PC-3 (cell line): ENCODE measurements around the gene VAT1L. TPM values are rescaled to one million over a fixed set of nuclear protein-coding genes. Genes with fewer than 3 reads are reported as not detected.

Experiments
- ATAC-seq: fragments of 200-7000 bp; cut with Tn5 transposase; 2 replicates; pipeline ENCODE4 v1.9.1; 2020; ENCODE audit warnings: mild to moderate bottlenecking, moderate library complexity
- BruUV-seq: library from RNA; stranded (reverse); fragments of 400-500 nt; replicated peaks from 2 replicates; lab custom pipeline; 2021; lab: Mats Ljungman, UMichigan
- CTCF ChIA-PET: fragments of 300-600 bp; sonication (Branson Sonifier 250); formaldehyde crosslinking; loops from one replicate; lab custom pipeline; 2022; ENCODE audit warnings: antibody characterized with exemption; lab: Charles Lee
- POLR2A ChIA-PET: fragments of 300-600 bp; sonication (Branson Sonifier 250); formaldehyde crosslinking; loops from one replicate; lab custom pipeline; 2022; ENCODE audit warnings: antibody characterized with exemption; ENCODE audit not compliant: unreplicated experiment; lab: Charles Lee
- DNase-seq: peaks from one replicate; pipeline ENCODE4 v3.0.0-alpha.2; 2015
- H2AFZ ChIP-seq: fragments of 300-600 bp; sonication (generic); 2 replicates; pipeline ENCODE4 v1.6.0; 2016; ENCODE audit warnings: antibody characterized with exemption, low read length
- H3F3A ChIP-seq: fragments of 300-600 bp; sonication (generic); one replicate; pipeline ENCODE4 v1.6.0; 2017; ENCODE audit warnings: antibody characterized with exemption, low read length, control low read depth, mild to moderate bottlenecking; ENCODE audit not compliant: unreplicated experiment
- H3K27ac ChIP-seq: fragments of 300-600 bp; sonication (generic); 2 replicates; pipeline ENCODE4 v1.5.1; 2016; ENCODE audit warnings: mild to moderate bottlenecking, low read length
- H3K27me3 ChIP-seq: fragments of 300-600 bp; sonication (generic); 2 replicates; pipeline ENCODE4 v1.6.1; 2016; ENCODE audit warnings: low read length, mixed read lengths
- H3K36me3 ChIP-seq: fragments of 300-600 bp; sonication (generic); 2 replicates; pipeline ENCODE4 v1.6.1; 2016; ENCODE audit warnings: low read depth, mixed run types, low read length, mixed read lengths
- H3K4me1 ChIP-seq: fragments of 300-600 bp; sonication (generic); 2 replicates; pipeline ENCODE4 v1.5.1; 2016; ENCODE audit warnings: low read length; ENCODE audit not compliant: insufficient read depth
- H3K4me2 ChIP-seq: fragments of 300-600 bp; sonication (generic); 2 replicates; pipeline ENCODE4 v1.6.0; 2016; ENCODE audit warnings: low read length
- H3K4me3 ChIP-seq: fragments of 300-600 bp; sonication (generic); 2 replicates; pipeline ENCODE4 v1.5.1; 2016; ENCODE audit warnings: mild to moderate bottlenecking, low read length, mixed read lengths
- H3K79me2 ChIP-seq: fragments of 300-600 bp; sonication (generic); 2 replicates; pipeline ENCODE4 v1.6.1; 2017; ENCODE audit warnings: low read length, mixed read lengths
- H3K9ac ChIP-seq: fragments of 300-600 bp; sonication (generic); 2 replicates; pipeline ENCODE4 v1.6.0; 2016; ENCODE audit warnings: mild to moderate bottlenecking, low read length
- H3K9me2 ChIP-seq: fragments of 300-600 bp; sonication (generic); replicated peaks from 2 replicates; pipeline ENCODE4 v1.6.1; 2016; ENCODE audit warnings: mixed run types, low read length, mixed read lengths
- H3K9me3 ChIP-seq: fragments of 300-600 bp; sonication (generic); 2 replicates; pipeline ENCODE4 v1.6.1; 2016; ENCODE audit warnings: low read length, mixed read lengths
- H4K20me1 ChIP-seq: fragments of 300-600 bp; sonication (generic); 2 replicates; pipeline ENCODE4 v1.6.1; 2016; ENCODE audit warnings: low read length, mixed read lengths
- CTCF ChIP-seq: fragments of 300-600 bp; sonication (generic); conservative IDR thresholded peaks from 2 replicates; pipeline ENCODE4 v1.5.1; 2017; ENCODE audit warnings: antibody characterized with exemption, low read depth, mild to moderate bottlenecking, low read length
- EZH2 ChIP-seq: fragments of 300-600 bp; sonication (generic); IDR thresholded peaks from one replicate; pipeline ENCODE4 v1.6.1; 2017; ENCODE audit warnings: antibody characterized with exemption, mild to moderate bottlenecking, low read length; ENCODE audit not compliant: unreplicated experiment
- EZH2phosphoT487 ChIP-seq: fragments of 300-600 bp; sonication (generic); IDR thresholded peaks from 2 replicates; pipeline ENCODE4 v1.6.1; 2018; ENCODE audit warnings: mild to moderate bottlenecking, antibody characterized with exemption, low read length, borderline replicate concordance
- intact Hi-C: fragments of 100-400 bp; cut with micrococcal nuclease; formaldehyde crosslinking; loops from 2 replicates; pipeline ENCODE4 v1.9.0; 2023
- total RNA-seq: library from RNA; depleted of rRNA; stranded (reverse); fragments of >200 nt; gene quantifications from 2 replicates; pipeline ENCODE4 v1.2.3, GENCODE V29; 2014

Gene VAT1L
- total RNA-seq, 1 experiment from 2014 or later = 0.47 TPM

- Histone ChIP-seq H3K4me3 (no peak overlapping the region), H3K4me1 (no peaks in the 10 kb centered on the region), H4K20me1 (no peaks in the 10 kb centered on the region), H3K9ac (no peak overlapping the region), H3K9me3 (no peaks in the 10 kb centered on the region), H3K27me3 (no peaks in the 10 kb centered on the region), H3K36me3 (no peaks in the 10 kb centered on the region), H3F3A (no peaks in the 10 kb centered on the region), H3K4me2 (no peak overlapping the region), H2AFZ (no peak overlapping the region), H3K27ac (no peak overlapping the region), H3K9me2 (no peaks in the 10 kb centered on the region), H3K79me2 (no peaks in the 10 kb centered on the region)
- intact Hi-C loops = no loop called here
- ATAC-seq = no peak
- DNase-seq = no peak
- BruUV-seq = no TSS peak
- ChIA-PET CTCF (no interaction called here), POLR2A (no interaction called here)
- TF ChIP-seq EZH2 (no peak), EZH2phosphoT487 (no peak), CTCF (no peak)
These were observed 125.4 kb downstream of the VAT1L start for GRCh38 chr16:77913738-77914253.

- Histone ChIP-seq H3K36me3 (no peaks in the 10 kb centered on the region), H4K20me1 (no peaks in the 10 kb centered on the region), H3K27ac (no peak overlapping the region), H3K4me2 (no peak overlapping the region), H3K9ac (no peak overlapping the region), H3K27me3 (no peaks in the 10 kb centered on the region), H3K4me3 (no peak overlapping the region), H3K79me2 (no peaks in the 10 kb centered on the region), H2AFZ (no peak overlapping the region), H3K4me1 (no peaks in the 10 kb centered on the region), H3F3A (no peaks in the 10 kb centered on the region), H3K9me3 (no peaks in the 10 kb centered on the region), H3K9me2 (no peaks in the 10 kb centered on the region)
- POLR2A ChIA-PET = no interaction called here
- DNase-seq = no peak
- TF ChIP-seq EZH2 (no peak), EZH2phosphoT487 (no peak), CTCF (no peak)
- no peak for ATAC-seq
- CTCF ChIA-PET = no interaction called here
- no TSS peak for BruUV-seq
- intact Hi-C loops = no loop called here
These were observed 127.7 kb downstream of the VAT1L start for GRCh38 chr16:77916111-77916510.

GRCh38 chr16:77917971-77918370 lies 129.6 kb downstream of the VAT1L start:
- DNase-seq (no peak), ATAC-seq (no peak)
- H4K20me1 ChIP-seq = no peaks in the 10 kb centered on the region
- no peak for TF ChIP-seq EZH2
- no peak for TF ChIP-seq EZH2phosphoT487
- no peak for TF ChIP-seq CTCF
- CTCF ChIA-PET = no interaction called here
- no peaks in the 10 kb centered on the region for H3K79me2 ChIP-seq
- H3K27ac ChIP-seq = no peak overlapping the region
- H3K4me3 ChIP-seq = no peak overlapping the region
- no peak overlapping the region for H2AFZ ChIP-seq
- POLR2A ChIA-PET = no interaction called here
- no peaks in the 10 kb centered on the region for H3K9me2 ChIP-seq
- H3K9ac ChIP-seq = no peak overlapping the region
- intact Hi-C loops = no loop called here
- no peaks in the 10 kb centered on the region for H3K36me3 ChIP-seq
- no TSS peak for BruUV-seq
- H3K4me1 ChIP-seq = no peaks in the 10 kb centered on the region
- H3K4me2 ChIP-seq = no peak overlapping the region
- no peaks in the 10 kb centered on the region for H3K27me3 ChIP-seq
- no peaks in the 10 kb centered on the region for H3K9me3 ChIP-seq
- H3F3A ChIP-seq = no peaks in the 10 kb centered on the region
